ENCODE results near the gene ARHGAP26.

ARHGAP26 gene

GRCh38 chr5:142814122-142814521 lies 43.9 kb downstream of the ARHGAP26 start:
- DNase-seq, result peak in 1 of 4 experiments; percentile 38

DNA sequence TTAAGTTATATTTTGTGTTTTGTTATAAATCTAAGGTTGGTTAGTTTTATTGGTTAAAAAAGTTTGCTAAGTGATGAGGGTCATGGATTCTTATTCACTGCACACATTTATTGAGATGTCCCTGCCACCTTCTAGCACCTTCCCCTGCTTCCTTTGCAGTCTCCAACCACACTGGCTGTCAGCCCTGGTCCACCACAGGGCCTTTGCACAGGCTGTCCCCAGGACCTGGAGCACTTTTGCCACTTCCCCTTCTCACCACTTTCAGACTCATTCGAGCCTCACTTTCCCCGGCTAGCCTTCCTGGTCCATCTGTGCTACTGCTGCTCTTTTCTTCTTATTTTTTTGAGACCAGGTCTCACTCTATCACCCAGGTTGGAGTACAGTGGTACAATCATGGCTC lies 45.3 kb downstream of the ARHGAP26 start:
- no peak for DNase-seq

GRCh38 chr5:142816531-142817430 lies 46.6 kb downstream of the ARHGAP26 start:
- peak; percentile 86 to 94 (median 90) for DNase-seq

GRCh38 chr5:142817949-142818431 lies 47.8 kb downstream of the ARHGAP26 start:
- DNase-seq, result peak in 2 of 4 experiments; percentile 40 to 45

- DNase-seq, result no peak
These were observed 49.1 kb downstream of the ARHGAP26 start for GRCh38 chr5:142819292-142819691.

DNA sequence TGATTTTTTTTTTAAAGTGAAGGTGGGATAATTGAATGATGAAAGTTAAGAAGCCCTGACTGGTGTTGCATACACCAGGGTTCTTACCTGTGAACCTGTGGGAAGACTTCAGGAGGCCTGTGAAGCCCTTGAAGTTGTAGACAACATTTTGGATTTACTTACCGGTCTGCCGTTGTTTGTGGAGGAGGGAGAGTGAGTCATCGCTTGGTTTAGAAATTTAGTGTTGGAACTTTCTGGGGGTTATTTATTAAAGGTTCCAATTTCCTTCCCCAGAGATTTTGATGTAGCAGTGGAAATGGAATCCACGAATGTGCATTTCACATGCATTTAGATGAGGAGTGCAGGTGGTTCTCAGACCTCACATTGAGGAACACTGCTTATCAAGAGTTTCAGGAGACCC lies 49.6 kb downstream of the ARHGAP26 start:
- no peak for DNase-seq

- DNase-seq, result no peak
These were observed 50.3 kb downstream of the ARHGAP26 start for GRCh38 chr5:142820447-142820846.

DNA sequence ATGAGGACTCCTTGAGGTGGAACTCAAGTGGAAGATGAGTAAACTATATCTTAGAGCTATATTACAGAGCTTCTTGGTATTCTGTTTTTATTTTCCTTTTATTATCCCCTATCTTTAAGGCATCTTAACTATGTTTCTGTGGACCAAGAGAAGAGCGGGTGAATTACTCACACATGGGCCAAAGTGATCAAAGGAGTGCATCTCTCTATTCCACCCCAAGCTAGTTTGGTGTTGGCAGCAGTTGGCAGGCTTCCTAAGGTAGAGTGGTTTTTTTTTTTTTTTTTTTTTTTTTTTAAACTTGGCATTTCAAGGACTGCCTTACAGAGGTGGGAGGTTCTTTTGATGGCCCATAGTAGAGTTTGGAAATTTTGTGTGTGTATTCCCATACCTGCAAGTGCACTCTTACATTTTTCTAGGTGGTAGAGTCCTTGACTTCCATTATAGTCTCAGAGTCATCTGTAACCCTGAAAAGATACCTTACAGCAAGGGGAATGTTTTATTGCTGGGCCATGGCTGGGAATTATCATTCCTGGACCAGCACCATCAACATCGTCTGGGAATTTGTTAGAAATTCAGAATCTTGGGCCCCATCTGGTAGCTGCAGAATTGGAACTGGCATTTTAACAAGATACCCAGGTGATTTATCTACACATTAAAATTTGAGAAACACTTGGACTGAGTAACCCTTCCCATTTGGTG lies 51.0 kb downstream of the ARHGAP26 start:
- no peak for DNase-seq

- peak; percentile 55 to 95 (median 78) for DNase-seq
These were observed 51.7 kb downstream of the ARHGAP26 start for GRCh38 chr5:142821733-142822487.

DNA sequence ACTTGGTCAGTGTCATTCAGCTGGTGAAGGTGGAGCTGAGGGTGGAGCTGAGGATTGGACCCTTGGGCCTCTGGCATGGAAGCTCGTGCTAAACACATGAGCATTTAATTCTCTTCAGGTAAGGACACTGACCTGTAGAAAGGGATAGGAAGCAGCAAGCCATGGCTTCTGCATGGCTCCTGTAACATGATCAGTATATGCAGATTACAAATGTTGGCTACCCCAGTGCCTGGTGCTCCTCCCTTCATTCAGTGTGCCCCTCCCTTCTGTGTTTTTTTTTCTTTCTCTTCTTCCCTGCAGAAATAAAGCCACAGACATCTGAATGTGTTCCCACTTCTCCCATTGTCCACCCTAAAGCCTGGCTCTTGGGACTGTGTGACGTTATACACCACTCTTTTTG lies 52.9 kb downstream of the ARHGAP26 start:
- DNase-seq, result no peak

GRCh38 chr5:142823806-142824205 lies 53.6 kb downstream of the ARHGAP26 start:
- DNase-seq, result no peak

DNA sequence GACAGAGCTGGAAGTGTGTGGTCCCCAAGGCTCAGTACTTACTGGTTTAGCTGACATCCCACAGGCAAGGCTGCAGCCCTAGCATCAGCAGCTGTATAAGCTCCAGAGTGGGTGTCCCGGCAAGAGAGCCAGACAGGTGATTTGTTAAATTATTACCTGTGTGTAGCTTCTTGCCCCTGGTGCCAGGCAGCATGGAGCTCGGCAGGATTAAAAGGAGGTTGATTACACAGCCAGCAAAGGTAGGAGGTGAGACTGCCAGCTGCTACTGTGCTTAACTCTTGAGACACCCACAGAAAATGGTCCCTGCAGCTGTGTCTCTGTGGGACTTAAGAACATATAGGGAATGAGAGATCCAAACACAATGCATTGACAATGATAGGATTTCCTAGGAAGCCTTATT lies 54.2 kb downstream of the ARHGAP26 start:
- DNase-seq, result no peak

DNA sequence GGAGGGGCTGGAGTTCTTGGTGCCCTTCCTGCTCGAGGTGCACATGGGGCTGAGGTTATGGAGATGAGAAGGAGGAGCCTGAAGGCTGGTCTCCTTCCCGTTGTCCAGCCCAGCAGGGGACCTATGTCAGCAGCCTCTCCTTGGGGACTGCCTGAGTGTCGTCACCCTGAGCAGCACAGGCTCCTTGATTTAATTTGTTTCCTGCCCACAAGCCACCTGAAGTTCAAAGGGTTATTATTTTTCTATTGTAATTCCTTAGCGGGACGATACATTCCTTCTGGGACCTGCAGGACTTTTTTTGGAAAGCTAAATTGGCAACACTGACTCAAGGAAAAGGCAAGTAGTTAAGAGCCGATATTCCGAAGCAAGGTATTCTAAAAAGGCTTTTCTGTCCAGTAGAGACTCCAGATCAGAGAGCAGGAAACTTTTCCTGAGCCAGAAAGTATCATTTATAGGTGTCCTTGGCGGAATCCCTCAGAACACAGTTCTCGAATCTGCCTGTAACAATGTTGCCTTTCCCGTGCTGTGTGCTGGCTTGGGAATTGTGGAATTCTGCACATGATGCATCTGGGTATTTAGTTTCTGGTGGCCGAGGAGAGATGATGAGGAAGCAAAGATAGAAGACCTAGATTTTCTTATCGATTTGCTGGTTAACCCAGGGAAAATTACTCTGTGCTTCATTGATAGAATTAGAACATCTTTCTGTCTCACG lies 55.4 kb downstream of the ARHGAP26 start:
- DNase-seq, result peak in 1 of 4 experiments; percentile 49

DNA sequence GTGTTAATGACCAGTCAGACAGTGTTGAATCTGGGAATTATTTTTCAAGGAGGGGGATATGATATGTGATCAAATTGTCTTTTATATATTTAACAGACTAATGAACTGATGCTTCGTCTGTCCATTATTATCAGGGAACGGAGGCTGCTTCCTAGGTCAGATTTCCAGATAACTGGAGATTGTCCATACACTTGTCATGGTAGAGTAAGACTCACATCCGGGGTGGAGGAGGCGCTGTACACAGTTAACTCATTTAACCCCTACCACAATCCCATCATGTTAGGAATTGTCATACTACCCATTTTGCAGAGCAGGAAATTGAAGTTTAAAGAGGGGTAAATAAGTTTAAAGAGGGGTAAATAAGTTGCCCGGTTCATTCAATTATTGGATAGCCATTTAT lies 55.9 kb downstream of the ARHGAP26 start:
- no peak for DNase-seq

DNA sequence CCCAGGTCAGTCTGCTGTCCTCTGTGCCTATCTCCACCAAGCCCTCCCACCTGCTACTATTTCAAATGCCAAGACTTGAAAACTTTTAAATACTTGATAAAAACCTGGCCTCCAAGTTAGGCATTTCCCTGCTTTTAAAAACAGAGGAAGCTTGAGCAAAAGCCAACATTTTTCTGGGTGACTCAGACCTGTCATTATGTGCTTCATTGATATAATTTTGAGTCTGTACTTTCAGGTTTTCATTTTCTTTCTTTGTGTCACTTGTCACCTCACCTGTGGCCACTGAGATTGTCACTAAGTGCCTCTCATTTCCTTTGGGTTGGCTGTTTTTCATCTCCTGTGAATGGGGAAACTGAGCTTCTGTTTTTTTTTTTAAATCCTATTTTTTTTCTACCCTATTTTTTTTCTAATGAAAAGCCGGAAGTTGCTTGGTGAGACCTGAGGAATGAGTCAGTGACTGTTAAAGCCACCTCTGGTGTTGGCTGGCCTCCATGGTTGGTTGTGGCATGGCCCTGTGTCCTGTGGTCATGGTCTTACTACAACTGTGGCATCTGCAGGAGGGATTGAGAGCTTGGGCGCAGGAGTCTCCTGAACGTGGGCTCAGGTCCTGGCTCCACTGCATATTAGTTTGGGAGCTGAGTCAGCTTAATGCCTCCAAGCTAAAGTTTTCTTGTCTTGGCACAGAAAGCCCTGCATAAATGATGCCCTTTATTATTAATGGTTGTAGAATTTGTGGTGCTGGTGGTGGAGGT lies 56.7 kb downstream of the ARHGAP26 start:
- DNase-seq, result peak; percentile 53 to 81 (median 74)

DNA sequence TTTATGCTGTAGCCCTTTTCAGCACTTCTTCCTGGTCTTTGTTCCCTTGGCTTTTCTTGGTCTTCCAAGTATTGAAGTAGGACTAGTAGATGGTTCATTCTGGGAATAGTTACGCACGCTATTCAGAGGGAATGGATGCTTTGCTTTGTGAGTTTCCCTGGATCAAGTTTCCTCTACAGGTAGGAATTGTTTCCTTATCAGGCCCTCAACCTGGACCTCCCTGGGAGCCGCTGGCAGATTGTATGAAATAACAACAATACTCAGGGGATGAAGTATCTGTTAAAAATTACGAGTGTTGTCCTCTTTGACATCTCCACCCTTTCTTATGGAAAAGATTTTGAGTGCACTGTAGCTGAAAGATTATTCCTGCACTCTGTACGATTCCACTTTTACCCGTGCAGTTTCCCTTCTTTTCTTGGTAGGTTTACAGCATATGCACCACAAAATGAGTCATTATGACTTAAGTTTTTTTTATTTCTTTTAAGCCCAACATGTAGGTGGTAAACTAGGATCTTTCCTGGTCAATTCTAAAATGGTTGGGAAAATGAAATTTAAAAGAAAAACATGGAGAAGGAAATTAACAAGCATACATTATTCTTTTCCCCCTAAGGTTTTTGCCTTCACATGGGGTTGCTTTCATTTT lies 57.9 kb downstream of the ARHGAP26 start:
- DNase-seq, result no peak

- no peak for DNase-seq
These were observed 58.8 kb downstream of the ARHGAP26 start for GRCh38 chr5:142828797-142829535.

- DNase-seq, result peak in 3 of 4 experiments; percentile 64 to 72 (median 71)
These were observed 59.6 kb downstream of the ARHGAP26 start for GRCh38 chr5:142829801-142830220.

- DNase-seq, result no peak
These were observed 60.2 kb downstream of the ARHGAP26 start for GRCh38 chr5:142830241-142831008.

Measured in suppressor macrophage (primary cell).